Activated CD4-positive, alpha-beta T cell treated with anti-CD3 and anti-CD28 coated beads, Interleukin-2, amount 10 ng/mL, durations not matched to agents 24 days and 14 days (primary cell): Measurements from ENCODE around the gene TYW1B. TPM values are rescaled to one million over a fixed set of nuclear protein-coding genes. Genes with fewer than 3 reads are reported as not detected.
"Not testable (repeated sequence)": the region's sequence is repeated elsewhere in the genome, so short reads cannot be mapped to it uniquely, and the experiment has no call there.

Experiments used
- DNase-seq: peaks from one replicate; pipeline ENCODE4 v3.0.0; 2022
- H3K27ac Mint-ChIP-seq: one replicate; pipeline ENCODE4 v1.8.0; 2022; ENCODE audit warnings: mild to moderate bottlenecking, mixed read lengths
- H3K27me3 Mint-ChIP-seq: one replicate; pipeline ENCODE4 v1.8.0; 2022; ENCODE audit warnings: mixed read lengths
- H3K36me3 Mint-ChIP-seq: one replicate; pipeline ENCODE4 v1.8.0; 2022; ENCODE audit warnings: low read depth, mild to moderate bottlenecking, mixed read lengths
- H3K4me1 Mint-ChIP-seq: one replicate; pipeline ENCODE4 v1.8.0; 2021; ENCODE audit warnings: mixed read lengths
- H3K4me3 Mint-ChIP-seq: one replicate; pipeline ENCODE4 v1.8.0; 2022; ENCODE audit warnings: mild to moderate bottlenecking, moderate library complexity, mixed read lengths
- H3K9me3 Mint-ChIP-seq: one replicate; pipeline ENCODE4 v1.8.0; 2021; ENCODE audit warnings: mixed read lengths
- intact Hi-C: fragments of 100-400 bp; cut with micrococcal nuclease; formaldehyde crosslinking; loops from one replicate; pipeline ENCODE4 v1.15.1; 2023
- total RNA-seq: library from RNA; stranded (reverse); gene quantifications from 2 replicates; pipeline ENCODE4 v1.2.3, GENCODE V29; 2022

Gene TYW1B
- total RNA-seq, 1 donor from 2014 or later, result 3.3 TPM

DNA sequence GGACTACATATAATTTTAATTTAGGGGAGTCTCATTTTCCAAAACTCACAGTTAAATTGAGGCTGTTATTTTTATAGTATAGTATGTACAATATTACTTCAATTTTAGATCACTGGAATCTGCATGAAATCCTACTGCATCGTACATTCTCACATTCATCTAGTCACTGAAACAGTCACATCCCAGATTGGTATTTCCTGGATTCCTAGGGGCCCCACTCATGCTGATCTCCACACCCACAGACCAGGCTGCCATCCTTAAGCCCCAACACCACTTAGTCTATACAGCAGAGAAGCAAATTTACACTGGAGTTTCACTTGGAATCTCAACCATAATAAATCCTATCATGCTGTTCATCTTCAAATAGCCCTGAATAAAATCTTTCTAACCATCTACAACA, 26.4 kb downstream of the TYW1B start:
- H3K27me3 Mint-ChIP-seq, H3K4me1 Mint-ChIP-seq, H3K9me3 Mint-ChIP-seq, intact Hi-C loops, H3K27ac Mint-ChIP-seq, DNase-seq, H3K4me3 Mint-ChIP-seq: not testable (repeated sequence)
- peaks cover 29% of the 10 kb centered on the region for H3K36me3 Mint-ChIP-seq

DNA sequence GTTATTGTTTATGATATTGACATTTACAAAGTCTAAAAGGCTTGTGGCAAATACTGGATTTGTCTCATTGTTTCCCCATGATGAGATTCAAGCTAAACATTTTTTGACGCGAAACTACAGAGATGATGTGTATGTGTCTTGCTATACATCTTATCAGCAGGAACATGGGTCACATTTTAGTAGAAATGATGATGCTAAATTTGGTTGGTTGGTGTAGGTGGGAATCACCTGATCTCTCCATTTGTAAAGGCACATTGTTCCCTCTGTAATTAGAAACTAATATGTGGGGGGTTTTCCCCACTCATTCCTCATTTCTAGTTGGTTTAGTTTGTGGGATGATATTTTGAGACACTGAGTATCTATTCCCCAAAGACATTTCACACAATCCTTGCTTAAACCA, 32.6 kb downstream of the TYW1B start:
- H3K27ac Mint-ChIP-seq, H3K4me1 Mint-ChIP-seq, intact Hi-C loops, H3K4me3 Mint-ChIP-seq, H3K9me3 Mint-ChIP-seq, H3K27me3 Mint-ChIP-seq, DNase-seq: not testable (repeated sequence)
- H3K36me3 Mint-ChIP-seq, result peaks cover 18% of the 10 kb centered on the region

DNA sequence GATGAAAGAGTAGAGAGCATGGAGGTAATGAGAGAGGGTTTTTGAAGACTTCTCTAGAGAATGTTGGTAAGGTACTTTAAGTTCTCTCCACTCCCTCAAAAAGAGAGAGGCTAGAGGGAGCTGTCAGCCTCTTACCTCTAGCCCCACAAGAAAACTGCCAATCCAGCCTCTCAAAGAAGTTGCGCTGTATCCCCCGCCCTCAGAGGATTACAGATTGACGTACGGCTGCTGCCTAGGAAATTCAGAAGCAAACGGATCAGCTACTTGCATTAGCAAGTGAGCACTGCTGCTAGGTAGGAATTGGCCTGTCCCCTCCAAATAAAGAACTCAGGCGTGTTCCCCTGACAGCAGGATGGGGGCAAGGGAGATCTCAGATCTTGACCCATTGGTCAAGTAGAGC, 34.2 kb downstream of the TYW1B start:
- no peak overlapping the region for H3K27ac Mint-ChIP-seq
- intact Hi-C loops, result no loop called here
- no peaks in the 10 kb centered on the region for H3K4me1 Mint-ChIP-seq
- H3K9me3 Mint-ChIP-seq, result no peaks in the 10 kb centered on the region
- H3K27me3 Mint-ChIP-seq, result no peaks in the 10 kb centered on the region
- peaks cover 18% of the 10 kb centered on the region for H3K36me3 Mint-ChIP-seq
- DNase-seq, result no peak
- no peak overlapping the region for H3K4me3 Mint-ChIP-seq

DNA sequence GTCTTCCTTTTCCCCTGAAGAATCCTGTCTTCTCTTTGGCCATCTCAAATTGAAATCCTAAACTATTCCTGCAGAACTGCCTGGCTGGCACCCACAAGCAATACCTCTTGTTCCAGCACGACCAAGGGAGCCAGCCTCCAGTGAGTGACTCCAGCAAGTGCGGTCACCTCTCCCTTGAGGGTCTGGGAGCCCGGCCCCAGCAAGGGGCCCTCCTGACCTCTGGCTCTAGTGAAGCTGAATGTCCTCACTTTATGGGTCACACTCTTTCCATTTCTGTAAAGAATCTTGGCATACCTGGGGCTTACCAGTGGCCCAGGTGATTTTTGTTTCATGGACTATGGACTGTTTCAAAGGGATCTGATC, 37.3 kb downstream of the TYW1B start:
- H3K4me1 Mint-ChIP-seq, DNase-seq, intact Hi-C loops, H3K36me3 Mint-ChIP-seq, H3K27ac Mint-ChIP-seq, H3K27me3 Mint-ChIP-seq, H3K9me3 Mint-ChIP-seq, H3K4me3 Mint-ChIP-seq: not testable (repeated sequence)

DNA sequence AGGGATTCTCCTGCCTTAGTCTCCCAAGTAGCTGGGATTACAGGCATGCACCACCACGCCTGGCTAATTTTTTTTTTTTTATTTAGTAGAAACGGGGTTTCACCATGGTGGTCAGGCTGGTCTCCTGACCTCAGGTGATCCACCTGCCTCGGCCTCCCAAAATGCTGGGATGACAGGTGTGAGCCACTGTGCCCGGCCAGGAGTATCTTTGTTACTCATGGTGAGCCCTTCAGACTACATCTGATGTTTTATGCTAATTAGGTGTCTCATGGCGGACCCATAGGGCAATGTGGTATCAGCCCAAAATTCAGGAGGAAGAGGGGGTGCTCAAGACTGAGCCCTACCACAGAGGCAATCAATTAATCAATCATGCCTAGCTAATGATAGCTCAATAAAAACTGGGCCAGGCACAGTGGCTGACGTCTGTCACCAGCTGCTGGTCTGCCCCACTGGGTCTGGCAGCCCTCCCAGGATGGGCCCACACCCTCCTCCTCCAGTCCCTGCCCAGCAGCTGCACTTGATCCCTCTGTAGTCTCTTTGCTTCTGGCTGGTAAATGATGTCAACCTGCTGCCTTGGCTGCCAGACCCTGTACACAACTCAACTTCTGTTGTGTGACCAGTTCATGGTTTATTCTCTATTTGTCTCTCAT, 37.8 kb downstream of the TYW1B start:
- H3K4me1 Mint-ChIP-seq, H3K36me3 Mint-ChIP-seq, H3K4me3 Mint-ChIP-seq, DNase-seq, H3K27ac Mint-ChIP-seq, intact Hi-C loops, H3K27me3 Mint-ChIP-seq, H3K9me3 Mint-ChIP-seq: not testable (repeated sequence)

DNA sequence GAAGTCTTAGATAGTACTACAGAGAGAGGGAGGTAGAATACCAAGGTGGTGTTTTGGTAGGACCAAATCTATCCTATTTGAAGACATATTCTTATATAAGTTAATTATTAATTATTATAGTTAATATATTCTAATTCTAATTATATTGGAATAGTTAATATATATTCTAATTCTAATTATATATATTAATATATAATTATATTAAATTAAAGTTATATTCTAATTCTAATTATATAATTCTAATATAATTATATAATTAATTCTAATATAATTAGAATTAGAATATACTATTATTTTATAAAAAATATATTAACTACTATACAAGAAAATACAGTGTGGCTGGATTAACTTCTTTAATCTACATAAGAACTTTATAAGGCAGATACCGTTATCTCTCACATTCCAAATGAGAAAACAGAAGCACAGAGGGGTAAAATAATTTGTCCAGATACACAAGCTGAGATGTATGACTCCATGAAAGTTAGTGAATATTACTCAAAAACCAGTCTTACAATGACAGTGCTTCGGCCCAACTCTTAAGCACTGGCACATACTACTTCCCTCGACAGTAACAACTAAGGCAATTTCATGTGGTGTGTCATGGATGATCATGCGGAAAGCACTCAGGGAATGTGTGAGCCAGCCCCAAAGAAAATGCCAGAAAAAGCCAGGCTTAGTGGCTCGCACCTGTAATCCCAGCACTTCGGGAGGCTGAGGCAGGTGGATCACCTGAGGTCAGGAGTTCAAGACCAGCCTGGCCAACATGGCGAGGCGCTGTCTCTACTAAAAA, 42.6 kb downstream of the TYW1B start:
- H3K27ac Mint-ChIP-seq, result no peak overlapping the region
- no peak for DNase-seq
- no peaks in the 10 kb centered on the region for H3K4me1 Mint-ChIP-seq
- no peak overlapping the region for H3K4me3 Mint-ChIP-seq
- no peaks in the 10 kb centered on the region for H3K27me3 Mint-ChIP-seq
- no peaks in the 10 kb centered on the region for H3K9me3 Mint-ChIP-seq
- no peaks in the 10 kb centered on the region for H3K36me3 Mint-ChIP-seq
- intact Hi-C loops, result loop anchor here (5.0 kb wide), 1 partner anchor 288 kb away; no protein-coding TSS in a partner anchor

DNA sequence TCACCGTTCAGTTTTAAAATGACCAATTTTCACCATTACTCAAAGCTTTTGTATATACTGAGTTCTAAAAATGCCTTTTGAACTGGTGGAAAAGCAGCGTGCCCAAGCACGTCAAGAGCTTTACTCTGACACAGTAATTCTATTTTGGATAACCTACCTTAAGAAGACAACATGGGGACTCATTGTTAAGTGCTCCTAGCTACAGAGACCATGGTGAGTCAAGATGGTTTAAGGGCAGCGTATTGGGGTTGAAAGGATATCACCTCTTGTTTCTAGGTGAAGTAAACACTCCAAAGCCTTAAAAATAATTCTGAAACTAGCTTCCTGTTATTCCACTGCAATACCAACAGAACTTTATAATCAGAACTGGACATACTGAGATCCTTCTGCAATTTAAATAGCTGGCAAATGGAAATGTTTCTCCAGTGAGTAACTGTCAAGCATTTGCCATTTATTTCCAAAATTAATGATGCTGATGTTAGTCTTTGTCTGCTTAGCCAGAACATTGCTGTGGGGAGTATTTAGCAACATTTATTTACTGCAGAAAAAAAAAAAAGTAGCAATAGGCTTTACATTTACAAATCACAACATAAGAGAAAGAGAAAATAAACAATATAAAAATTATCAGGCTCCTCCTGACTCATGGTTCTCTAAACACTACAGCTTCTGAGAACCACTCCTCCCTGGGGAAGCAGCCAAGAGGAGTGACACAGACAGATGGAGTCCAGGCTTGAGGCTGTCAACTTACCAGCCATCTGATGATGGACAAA, 44.2 kb downstream of the TYW1B start:
- H3K4me3 Mint-ChIP-seq, H3K9me3 Mint-ChIP-seq, H3K27me3 Mint-ChIP-seq, DNase-seq, H3K4me1 Mint-ChIP-seq, H3K27ac Mint-ChIP-seq, H3K36me3 Mint-ChIP-seq, intact Hi-C loops: not testable (repeated sequence)

DNA sequence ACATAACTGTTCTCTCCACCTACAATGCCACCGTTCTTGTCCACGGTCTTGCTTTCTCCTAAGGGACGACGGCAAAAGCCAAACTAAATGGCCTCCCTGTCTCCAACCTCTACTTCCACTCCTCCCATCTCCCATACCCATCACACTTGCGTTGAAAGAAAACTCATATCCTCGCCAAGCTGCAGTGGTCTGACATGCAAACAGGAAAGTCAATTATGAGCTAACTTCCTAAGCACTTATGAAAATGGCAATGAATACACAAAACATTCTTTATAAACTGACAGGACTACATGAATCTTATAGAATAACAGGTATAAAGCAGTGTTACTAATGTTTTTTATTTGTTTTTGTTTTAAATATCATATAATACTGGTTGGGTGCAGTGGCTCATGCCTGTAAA, 46.4 kb downstream of the TYW1B start:
- intact Hi-C loops, result no loop called here
- Mint-ChIP-seq H3K4me3 (no peak overlapping the region), H3K27me3 (no peaks in the 10 kb centered on the region), H3K9me3 (no peaks in the 10 kb centered on the region), H3K4me1 (no peaks in the 10 kb centered on the region), H3K27ac (no peak overlapping the region), H3K36me3 (peaks cover 4% of the 10 kb centered on the region)
- DNase-seq, result no peak

DNA sequence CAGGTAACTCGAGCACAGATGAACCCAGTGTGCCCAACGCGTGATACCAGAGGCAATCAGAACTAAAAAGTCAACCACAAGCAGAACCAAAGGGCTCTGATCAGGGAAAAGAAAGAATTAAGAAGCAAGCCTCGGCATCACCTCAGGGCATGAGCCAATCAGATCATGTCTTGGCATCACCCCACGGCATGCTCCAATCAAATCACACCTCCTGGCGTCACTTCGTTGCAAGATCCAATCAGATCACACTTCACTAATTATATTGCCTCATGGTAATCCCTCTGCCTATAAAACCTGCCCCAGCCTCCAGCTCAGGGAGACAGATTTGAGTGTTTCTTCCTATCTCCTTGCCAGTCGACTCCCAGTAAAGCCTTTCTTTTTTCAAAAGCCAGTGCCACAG, 46.8 kb downstream of the TYW1B start:
- Mint-ChIP-seq H3K9me3 (no peaks in the 10 kb centered on the region), H3K36me3 (peaks cover 4% of the 10 kb centered on the region), H3K27me3 (no peaks in the 10 kb centered on the region), H3K27ac (no peak overlapping the region), H3K4me1 (no peaks in the 10 kb centered on the region), H3K4me3 (no peak overlapping the region)
- no peak for DNase-seq
- intact Hi-C loops, result no loop called here

DNA sequence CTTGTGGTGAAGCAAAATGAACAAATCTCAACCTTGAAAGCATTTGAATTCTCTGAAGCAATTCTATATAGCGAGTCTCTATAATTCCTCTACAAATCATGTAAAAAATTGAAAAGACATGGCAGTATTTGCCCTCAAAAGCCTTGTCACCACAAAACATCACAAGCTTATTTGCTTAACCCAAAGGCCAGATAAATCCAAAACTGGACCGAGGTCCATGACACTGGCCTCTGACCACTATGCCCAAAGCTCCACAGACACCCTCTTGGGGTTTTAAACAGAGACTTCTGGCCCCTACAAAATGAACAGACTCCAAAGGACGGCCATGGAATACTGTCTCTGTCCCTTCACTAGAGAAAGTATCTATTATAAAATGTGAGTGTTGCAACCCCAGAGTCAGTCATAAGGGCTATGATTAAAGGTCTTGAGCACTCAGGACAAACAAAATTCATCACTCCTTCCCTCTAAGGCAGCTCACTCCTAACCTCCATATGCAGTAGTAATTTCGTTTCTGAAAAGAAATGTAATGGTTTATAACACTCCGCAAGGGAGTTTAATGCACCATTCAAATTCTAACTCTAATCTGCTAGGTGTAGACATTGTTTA, 47.6 kb downstream of the TYW1B start:
- H3K9me3 Mint-ChIP-seq, intact Hi-C loops, H3K27me3 Mint-ChIP-seq, H3K4me3 Mint-ChIP-seq, H3K4me1 Mint-ChIP-seq, H3K36me3 Mint-ChIP-seq, H3K27ac Mint-ChIP-seq, DNase-seq: not testable (repeated sequence)

DNA sequence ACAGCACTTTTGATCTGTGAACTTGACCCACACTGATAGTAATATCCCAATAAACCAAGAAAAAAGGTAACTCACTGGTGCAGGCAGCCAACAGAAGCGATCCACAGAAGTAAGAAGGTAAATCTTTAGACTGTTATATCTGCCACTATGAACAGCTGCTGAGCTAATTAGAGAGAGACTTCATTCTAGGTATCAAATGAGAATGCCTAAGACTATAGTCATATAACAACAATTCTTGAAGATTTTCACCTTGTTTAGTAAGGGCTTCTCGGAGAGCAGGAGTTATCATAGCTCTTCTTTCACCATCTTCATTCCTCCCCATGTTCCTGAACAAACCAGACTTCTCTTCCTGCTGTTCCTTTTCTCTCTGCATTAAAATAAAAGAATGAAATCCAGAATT, 50.8 kb downstream of the TYW1B start:
- intact Hi-C loops, H3K4me3 Mint-ChIP-seq, H3K9me3 Mint-ChIP-seq, H3K4me1 Mint-ChIP-seq, H3K27ac Mint-ChIP-seq, DNase-seq, H3K27me3 Mint-ChIP-seq: not testable (repeated sequence)
- H3K36me3 Mint-ChIP-seq, result peaks cover 26% of the 10 kb centered on the region

DNA sequence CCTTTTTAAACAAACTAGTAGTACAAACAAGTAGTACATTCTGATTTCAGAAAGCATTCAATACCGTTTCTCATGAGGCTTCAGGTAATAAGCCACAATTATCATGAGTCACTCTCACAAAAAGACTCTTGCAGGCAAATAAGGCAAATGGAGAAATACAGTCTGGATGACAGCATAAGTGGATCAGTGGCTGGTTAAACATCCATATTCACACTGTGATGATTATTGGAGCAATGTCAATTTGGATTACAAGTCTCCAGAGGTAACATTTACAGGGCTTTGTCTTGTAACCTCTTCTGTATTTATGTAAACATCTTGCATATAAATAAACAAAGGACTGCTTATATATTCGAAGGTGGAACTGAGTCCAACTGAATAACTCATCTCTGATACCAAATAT, 55.4 kb downstream of the TYW1B start:
- peaks cover 31% of the 10 kb centered on the region for H3K36me3 Mint-ChIP-seq
- H3K27me3 Mint-ChIP-seq, H3K9me3 Mint-ChIP-seq, H3K27ac Mint-ChIP-seq, intact Hi-C loops, H3K4me1 Mint-ChIP-seq, H3K4me3 Mint-ChIP-seq, DNase-seq: not testable (repeated sequence)

DNA sequence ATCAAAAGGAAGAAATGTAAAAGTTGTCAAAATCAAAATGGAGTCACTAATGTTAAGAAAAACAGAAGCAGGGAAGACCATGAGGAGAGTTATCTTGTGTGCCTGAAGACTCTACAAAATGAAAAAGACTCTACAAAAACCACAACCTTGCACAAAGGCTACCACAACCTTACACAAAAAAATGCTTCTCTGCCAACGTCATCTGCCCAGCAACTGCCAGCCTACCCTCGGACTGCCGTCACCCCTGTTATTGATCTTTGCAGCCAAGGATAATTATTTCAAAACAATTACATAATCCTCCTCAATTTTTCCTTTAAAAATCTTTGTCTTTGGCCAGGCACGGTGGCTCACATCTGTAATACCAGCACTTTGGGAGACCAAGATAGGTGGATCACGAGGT, 61.0 kb downstream of the TYW1B start:
- peaks cover 12% of the 10 kb centered on the region for H3K36me3 Mint-ChIP-seq
- H3K27me3 Mint-ChIP-seq, H3K4me1 Mint-ChIP-seq, H3K4me3 Mint-ChIP-seq, H3K27ac Mint-ChIP-seq, intact Hi-C loops, H3K9me3 Mint-ChIP-seq, DNase-seq: not testable (repeated sequence)

DNA sequence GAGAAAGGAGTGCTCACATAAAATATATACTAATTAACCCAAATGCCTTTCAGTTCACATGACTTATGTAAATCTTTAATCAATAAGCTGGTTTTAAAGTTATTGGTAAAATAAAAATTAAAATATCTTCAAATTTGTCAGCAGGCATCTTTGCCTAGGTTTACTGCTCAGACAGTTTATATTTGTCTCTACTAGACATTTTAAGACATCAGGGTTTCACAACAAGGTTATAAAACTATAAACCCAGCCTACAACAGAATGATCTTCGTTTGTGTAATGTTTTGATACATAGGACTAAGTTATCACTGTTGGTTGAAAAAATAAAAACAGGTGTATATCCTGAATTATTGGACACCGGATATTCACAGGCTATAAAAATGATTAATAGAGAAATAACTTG, 67.4 kb downstream of the TYW1B start:
- Mint-ChIP-seq H3K4me1 (no peaks in the 10 kb centered on the region), H3K36me3 (peaks cover 8% of the 10 kb centered on the region), H3K4me3 (no peak overlapping the region), H3K9me3 (peaks cover 13% of the 10 kb centered on the region), H3K27me3 (no peaks in the 10 kb centered on the region), H3K27ac (no peak overlapping the region)
- no peak for DNase-seq
- intact Hi-C loops, result no loop called here
